NCI-H524 (cell line): Measurements from ENCODE around the gene HOXC11.

Source experiments
- DNase-seq, 2 experiments: peaks; one replicate each; lab custom pipeline; 2025; lab: John Stamatoyannopoulos, UW

HOXC11 gene

DNA sequence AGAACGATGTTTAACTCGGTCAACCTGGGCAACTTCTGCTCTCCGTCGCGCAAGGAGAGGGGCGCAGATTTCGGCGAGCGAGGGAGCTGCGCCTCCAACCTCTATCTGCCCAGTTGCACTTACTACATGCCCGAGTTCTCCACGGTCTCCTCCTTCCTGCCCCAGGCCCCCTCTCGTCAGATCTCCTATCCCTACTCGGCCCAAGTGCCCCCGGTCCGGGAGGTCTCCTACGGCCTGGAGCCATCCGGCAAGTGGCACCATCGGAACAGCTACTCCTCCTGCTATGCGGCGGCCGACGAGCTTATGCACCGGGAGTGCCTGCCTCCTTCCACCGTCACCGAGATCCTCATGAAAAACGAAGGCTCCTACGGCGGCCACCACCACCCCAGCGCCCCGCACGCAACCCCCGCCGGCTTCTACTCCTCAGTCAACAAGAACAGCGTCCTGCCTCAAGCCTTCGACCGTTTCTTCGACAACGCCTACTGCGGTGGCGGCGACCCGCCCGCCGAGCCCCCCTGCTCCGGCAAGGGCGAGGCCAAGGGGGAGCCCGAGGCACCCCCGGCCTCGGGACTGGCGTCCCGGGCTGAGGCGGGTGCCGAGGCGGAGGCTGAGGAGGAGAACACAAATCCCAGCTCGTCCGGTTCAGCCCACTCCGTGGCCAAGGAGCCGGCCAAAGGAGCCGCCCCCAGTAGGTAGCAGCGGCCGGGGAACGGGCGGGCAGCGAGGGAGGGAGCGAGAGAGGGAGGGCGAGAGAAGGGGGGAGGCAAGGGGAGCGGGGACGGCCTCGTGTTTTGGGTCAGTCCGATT lies 513 bp downstream of the HOXC11 start:
- no peak for DNase-seq

DNA sequence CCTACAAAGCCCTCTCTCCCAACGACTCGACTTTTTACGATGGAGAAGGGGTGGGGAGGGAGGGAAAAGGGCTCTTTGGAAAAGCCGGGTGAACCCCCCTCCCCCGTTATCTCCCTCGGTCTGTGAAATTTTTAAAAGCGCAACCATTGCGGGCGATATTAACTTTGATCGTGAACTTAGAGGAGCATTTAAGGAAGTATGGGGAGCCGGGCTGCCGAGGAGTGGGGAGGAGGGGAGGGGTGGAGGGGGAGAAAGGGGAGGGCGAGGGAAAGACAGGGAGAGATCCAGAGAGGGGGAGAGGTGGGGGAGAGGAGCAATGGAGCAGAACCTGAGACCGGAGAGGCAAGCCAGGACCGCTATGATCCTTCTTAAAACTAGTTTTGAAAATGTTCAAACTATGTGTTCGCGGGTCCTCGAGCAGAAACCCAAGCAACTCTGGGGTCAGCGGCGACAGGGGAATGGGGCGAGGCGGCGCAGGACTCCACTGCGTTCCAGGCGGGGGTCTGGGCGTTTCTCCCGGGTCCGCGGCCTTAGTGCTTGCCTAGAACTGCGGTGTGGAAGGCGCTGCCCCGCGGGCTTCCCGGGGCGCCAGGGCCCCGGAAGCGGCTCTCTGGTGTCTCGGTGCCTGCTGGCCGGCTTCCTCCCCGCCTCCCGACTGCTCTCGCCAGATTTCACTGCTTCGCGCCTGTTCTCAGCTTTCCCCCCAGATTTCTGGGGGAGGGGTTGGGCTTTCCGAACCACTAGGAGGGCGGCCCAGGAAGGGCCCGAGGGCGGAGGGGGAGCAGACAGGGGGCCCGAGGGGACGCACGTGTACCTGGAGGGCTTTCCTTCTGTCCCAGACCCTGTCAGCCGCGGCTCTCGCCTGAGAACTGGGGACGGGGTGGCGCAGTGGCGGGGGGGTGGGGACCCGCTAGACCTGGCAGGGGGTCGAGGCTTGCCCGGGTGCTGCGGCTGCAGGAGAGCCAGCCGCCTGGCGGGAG lies 1.4 kb downstream of the HOXC11 start, which contains the start of gene HOTAIR:
HOTAIR (minus strand) TSS at position 871 of the 980 bp plus-strand sequence.
- DNase-seq: peak in 1 of 2 experiments; percentile 32

DNA sequence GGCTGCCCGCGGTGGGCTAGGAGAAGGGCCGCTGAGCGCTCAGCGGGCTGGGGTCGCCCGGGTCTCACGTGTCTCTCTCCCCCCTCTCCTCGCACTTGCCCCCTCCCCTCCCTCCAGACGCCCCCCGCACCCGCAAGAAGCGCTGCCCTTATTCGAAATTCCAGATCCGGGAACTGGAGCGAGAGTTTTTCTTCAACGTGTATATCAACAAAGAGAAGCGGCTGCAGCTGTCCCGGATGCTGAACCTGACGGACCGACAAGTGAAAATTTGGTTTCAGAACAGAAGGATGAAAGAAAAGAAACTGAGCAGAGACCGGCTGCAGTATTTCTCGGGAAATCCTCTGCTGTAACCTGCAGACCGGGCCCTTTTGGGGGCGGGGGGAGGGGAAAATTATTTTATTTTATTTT lies 2.1 kb downstream of the HOXC11 start:
- DNase-seq: no peak

- DNase-seq: no peak
Observed at GRCh38 chr12:53975479-53976152, 2.7 kb downstream of the HOXC11 start.

GRCh38 chr12:53976172-53976822 lies 3.4 kb downstream of the HOXC11 start:
- DNase-seq: no peak

- DNase-seq: no peak
Observed at GRCh38 chr12:53976823-53977595, 4.1 kb downstream of the HOXC11 start.

DNA sequence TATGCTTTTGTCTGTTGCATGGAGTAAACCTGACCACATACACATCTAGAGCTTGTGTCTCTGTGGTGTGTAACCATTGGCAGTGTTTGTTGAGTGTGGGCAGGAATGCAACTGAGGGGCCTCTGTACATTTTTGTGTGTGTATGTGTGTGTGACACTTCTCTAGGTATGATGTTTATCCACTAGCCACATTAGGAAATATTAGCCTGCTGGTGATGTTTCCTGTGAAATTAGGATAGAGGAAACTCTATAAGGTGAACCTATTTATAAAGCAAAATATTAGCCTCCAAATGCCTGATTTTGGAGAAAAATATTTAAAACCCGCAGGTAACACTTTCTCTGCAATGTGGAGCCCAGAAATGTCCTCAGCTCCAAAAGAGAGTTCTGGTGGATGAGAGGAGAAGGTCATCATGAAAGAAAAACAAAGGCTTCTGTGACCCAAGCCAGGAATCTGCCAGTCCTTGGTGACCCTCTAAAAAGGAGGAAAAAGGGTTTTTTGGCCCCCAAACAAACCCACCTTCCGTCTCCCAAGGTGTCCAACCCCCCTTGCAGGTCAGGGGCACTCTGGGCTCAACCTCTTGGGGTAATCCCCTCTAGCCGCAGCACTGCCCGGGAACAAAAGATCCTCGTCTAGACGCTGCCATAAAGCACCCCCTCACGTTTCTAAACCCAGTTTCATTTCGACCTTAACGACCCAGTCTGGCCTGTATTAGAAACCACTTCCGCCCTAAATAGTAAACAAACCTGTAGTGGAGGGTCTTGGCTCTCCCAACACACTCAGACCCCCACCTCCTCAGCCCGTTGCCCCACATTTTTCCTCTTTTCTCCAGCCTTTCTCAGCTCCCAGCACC lies 4.9 kb downstream of the HOXC11 start:
- DNase-seq: no peak

- DNase-seq: no peak
Observed at GRCh38 chr12:53978477-53979356, 5.8 kb downstream of the HOXC11 start.

- no peak for DNase-seq
Observed at GRCh38 chr12:53980104-53980801, 7.3 kb downstream of the HOXC11 start.

DNA sequence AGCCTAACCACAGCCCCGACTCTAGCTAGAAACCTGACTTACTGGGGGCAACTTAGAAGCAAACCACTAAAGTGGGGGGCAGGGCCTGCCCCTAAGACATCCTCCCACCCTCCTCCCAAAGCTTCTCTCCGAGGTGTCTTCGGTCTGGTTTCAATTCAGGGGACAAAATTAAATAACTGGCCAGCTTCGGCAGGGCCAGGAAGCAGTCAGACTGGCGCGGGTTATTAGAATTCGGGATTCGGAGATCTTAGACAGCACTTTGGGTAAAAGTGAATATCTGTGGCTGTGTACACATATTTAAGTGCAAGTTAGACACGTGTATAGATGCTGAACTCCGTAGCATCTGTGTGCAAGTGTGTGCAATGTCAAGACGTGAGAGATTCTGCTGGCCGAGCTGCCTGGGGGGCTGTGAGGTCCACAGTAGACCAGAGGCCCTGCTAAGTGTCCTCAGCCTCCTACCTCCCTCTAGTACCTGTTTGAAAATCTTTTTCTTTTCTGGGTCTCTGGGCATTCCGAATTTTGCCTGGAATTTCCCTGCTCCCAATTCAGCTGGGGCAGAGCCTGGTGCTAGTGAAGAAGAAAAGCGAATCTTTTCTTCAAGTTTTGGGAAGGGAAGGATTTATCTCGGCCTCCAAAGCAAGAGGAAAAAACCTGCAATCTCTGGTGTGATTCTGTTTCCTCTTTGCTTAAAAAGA lies 8.0 kb downstream of the HOXC11 start:
- DNase-seq: no peak

- no peak for DNase-seq
Observed at GRCh38 chr12:53981634-53982565, 9.0 kb downstream of the HOXC11 start.

- no peak for DNase-seq
Observed at GRCh38 chr12:53982648-53983567, 10.0 kb downstream of the HOXC11 start.

GRCh38 chr12:53983568-53983949 lies 10.6 kb downstream of the HOXC11 start:
- no peak for DNase-seq

DNA sequence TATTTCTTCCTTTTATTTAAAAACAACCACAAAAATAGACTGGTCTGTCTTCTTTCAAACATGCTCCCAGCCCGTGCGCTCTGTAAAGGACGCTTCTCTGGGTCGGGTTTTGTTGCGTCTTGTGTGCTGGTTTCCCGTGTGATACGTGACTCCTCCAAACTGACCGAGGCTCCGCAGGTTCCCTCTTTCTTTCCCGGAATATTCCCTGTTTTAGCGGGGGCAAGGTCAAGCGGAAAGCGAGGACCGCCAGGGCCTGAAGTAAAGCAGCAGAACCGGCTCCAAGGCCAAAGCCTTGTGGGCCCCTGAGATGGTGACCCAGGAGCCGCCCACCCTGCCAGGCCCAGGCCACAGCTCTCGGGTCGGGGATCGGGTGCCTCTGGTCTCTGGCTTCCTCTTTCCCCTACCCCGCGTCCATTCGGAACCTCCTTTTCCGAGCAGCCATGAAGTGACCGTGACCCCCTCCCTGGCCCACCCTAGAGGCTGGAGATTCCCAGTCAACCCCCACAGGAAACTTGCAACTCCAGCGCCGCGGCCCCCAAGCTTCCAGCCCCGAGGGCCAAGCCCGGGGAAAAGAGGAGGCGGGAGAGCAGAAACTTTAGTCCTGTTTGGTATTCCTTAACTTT lies 11.1 kb downstream of the HOXC11 start:
- no peak for DNase-seq
